ENCODE data around the gene INO80D.
A peak's percentile ranks its signal among the peaks of the same experiment; 100 is the strongest.
"Not testable (repeated sequence)": the region's sequence is repeated elsewhere in the genome, so short reads cannot be mapped to it uniquely, and the experiment has no call there.

The INO80D gene

GRCh38 chr2:206031162-206031784 lies 54.7 kb downstream of the INO80D start:
- no peak for DNase-seq (ENCODE audit: low read depth)
- H3K4me3 ChIP-seq (ENCODE audit: low read length): no peak overlapping the region
- no peak for TF ChIP-seq CTCF (conservative IDR thresholded peaks at IDR 0.05; ENCODE audit: low read depth, low read length)

GRCh38 chr2:206028101-206028500 lies 57.9 kb downstream of the INO80D start:
- peak; percentile 77 for DNase-seq (ENCODE audit: low read depth)
- H3K4me3 ChIP-seq (ENCODE audit: low read length): peak overlapping the region; percentile 18
- TF ChIP-seq CTCF (conservative IDR thresholded peaks at IDR 0.05; ENCODE audit: low read depth, low read length): no peak

GRCh38 chr2:206023183-206023582 lies 62.8 kb downstream of the INO80D start:
- no peak for TF ChIP-seq CTCF (conservative IDR thresholded peaks at IDR 0.05; ENCODE audit: low read depth, low read length)
- H3K4me3 ChIP-seq (ENCODE audit: low read length): no peak overlapping the region
- no peak for DNase-seq (ENCODE audit: low read depth)

GRCh38 chr2:206020171-206020570 lies 65.8 kb downstream of the INO80D start:
- no peak for DNase-seq (ENCODE audit: low read depth)
- TF ChIP-seq CTCF (conservative IDR thresholded peaks at IDR 0.05; ENCODE audit: low read depth, low read length): no peak
- H3K4me3 ChIP-seq (ENCODE audit: low read length): no peak overlapping the region

- DNase-seq (ENCODE audit: low read depth); H3K4me3 ChIP-seq (ENCODE audit: low read length): not testable (repeated sequence)
Measured at GRCh38 chr2:206015746-206016145, 70.2 kb downstream of the INO80D start.

GRCh38 chr2:206011795-206012194 lies 74.2 kb downstream of the INO80D start:
- TF ChIP-seq CTCF (conservative IDR thresholded peaks at IDR 0.05; ENCODE audit: low read depth, low read length): no peak
- no peak for DNase-seq (ENCODE audit: low read depth)
- H3K4me3 ChIP-seq (ENCODE audit: low read length): no peak overlapping the region

GRCh38 chr2:206011018-206011614 lies 74.9 kb downstream of the INO80D start:
- DNase-seq (ENCODE audit: low read depth): no peak
- no peak for TF ChIP-seq CTCF (conservative IDR thresholded peaks at IDR 0.05; ENCODE audit: low read depth, low read length)
- no peak overlapping the region for H3K4me3 ChIP-seq (ENCODE audit: low read length)
